ENCODE results near the gene ASB13.
"Not testable (repeated sequence)": the region's sequence is repeated elsewhere in the genome, so short reads cannot be mapped to it uniquely, and the experiment has no call there.

The ASB13 gene

GRCh38 chr10:5622186-5622960 lies 44.0 kb downstream of the ASB13 start:
- DNase-seq, result no peak

- not testable (repeated sequence) for DNase-seq
These were observed 45.0 kb downstream of the ASB13 start for GRCh38 chr10:5621371-5621770.

GRCh38 chr10:5620966-5621365 lies 45.4 kb downstream of the ASB13 start:
- no peak for DNase-seq

- no peak for DNase-seq
These were observed 46.1 kb downstream of the ASB13 start for GRCh38 chr10:5620223-5620721.

GRCh38 chr10:5619362-5620211 lies 46.8 kb downstream of the ASB13 start:
- no peak for DNase-seq

- no peak for DNase-seq
These were observed 47.6 kb downstream of the ASB13 start for GRCh38 chr10:5618829-5619228.

GRCh38 chr10:5618042-5618441 lies 48.4 kb downstream of the ASB13 start:
- DNase-seq, result no peak

GRCh38 chr10:5617521-5617920 lies 48.9 kb downstream of the ASB13 start:
- DNase-seq, result no peak

GRCh38 chr10:5616836-5617235 lies 49.6 kb downstream of the ASB13 start:
- DNase-seq, result no peak

GRCh38 chr10:5616046-5616445 lies 50.3 kb downstream of the ASB13 start:
- no peak for DNase-seq

- DNase-seq, result no peak
These were observed 51.1 kb downstream of the ASB13 start for GRCh38 chr10:5615316-5615715.

- no peak for DNase-seq
These were observed 52.2 kb downstream of the ASB13 start for GRCh38 chr10:5614155-5614721.

- DNase-seq, result no peak
These were observed 52.8 kb downstream of the ASB13 start for GRCh38 chr10:5613481-5614154.

- DNase-seq, result no peak
These were observed 54.3 kb downstream of the ASB13 start for GRCh38 chr10:5611899-5612680.

- DNase-seq, result no peak
These were observed 56.3 kb downstream of the ASB13 start for GRCh38 chr10:5609952-5610616.

- no peak for DNase-seq
These were observed 57.7 kb downstream of the ASB13 start for GRCh38 chr10:5608608-5609220.

GRCh38 chr10:5607594-5607993 lies 58.8 kb downstream of the ASB13 start:
- no peak for DNase-seq

GRCh38 chr10:5606864-5607263 lies 59.5 kb downstream of the ASB13 start:
- DNase-seq, result no peak

GRCh38 chr10:5606321-5606720 lies 60.1 kb downstream of the ASB13 start:
- no peak for DNase-seq

- DNase-seq, result no peak
These were observed 61.4 kb downstream of the ASB13 start for GRCh38 chr10:5604961-5605360.

Measured in NCI-H2227 treated with DMSO at 0.1 percent for 48 hours (cell line).